Measurements from ENCODE around the gene NUSAP1. TPM values are rescaled to one million over a fixed set of nuclear protein-coding genes. Genes with fewer than 3 reads are reported as not detected.

The NUSAP1 gene
- total RNA-seq, 1 experiment from 2014 or later, result 158 TPM

DNA sequence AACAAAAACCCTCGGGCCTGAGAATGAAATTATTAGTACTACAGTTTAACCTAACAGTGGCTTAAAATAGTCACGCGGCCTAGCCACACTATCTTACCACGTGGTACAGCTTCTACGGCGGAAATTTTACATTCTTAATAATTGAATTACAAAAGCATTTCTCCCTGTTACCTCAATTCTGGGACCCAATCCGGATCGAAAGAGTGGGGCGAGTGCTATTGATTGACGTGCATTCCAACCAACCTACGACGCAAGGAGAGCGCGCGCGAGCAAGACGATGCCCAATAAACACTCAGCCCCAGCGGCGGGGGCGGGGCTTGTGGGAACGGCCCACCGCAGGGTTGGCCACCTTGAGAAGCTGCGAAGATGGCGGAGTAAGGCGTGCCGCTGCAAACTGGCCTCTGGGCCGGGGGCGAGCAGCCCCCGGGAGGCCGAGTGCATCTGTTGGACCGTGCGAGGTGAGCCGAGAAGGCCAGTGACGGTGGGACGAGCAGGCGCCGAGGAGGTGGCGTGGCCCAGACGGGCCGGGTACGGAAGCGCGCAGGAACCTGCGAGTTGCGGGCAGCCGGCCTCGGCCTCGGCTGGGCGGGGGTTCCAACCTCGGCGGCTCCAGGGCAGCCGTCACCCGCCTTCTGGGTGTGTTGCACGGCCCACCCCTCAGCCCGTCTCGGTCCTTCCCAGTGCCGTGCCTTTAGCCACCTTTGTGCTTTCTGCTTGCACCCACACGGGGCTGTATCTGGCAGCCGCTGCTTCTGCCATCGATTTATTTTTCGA, 48.8 kb upstream of the NUSAP1 start:
- Histone ChIP-seq H3K9ac (ENCODE audit: extremely low read depth, insufficient read length, low read length) (peak overlapping the region; percentile 98), H3K79me1 (ENCODE audit: insufficient read depth, low read depth, low read length, poor library complexity, severe bottlenecking) (peaks cover 7% of the 10 kb centered on the region), H4K5ac (ENCODE audit: insufficient read length, low read depth, low read length) (no peak overlapping the region), H3K23ac (ENCODE audit: insufficient read length, low read depth, low read length) (no peak overlapping the region), H4K8ac (replicated peaks; ENCODE audit: insufficient read length, low read depth, low read length) (no peak overlapping the region), H3K14ac (ENCODE audit: insufficient read depth, low read length) (peak overlapping the region; percentile 97), H2BK20ac (ENCODE audit: low read depth, low read length, poor library complexity, severe bottlenecking) (no peak overlapping the region), H2AFZ (ENCODE audit: low read length) (no peak overlapping the region), H3T11ph (ENCODE audit: low read length) (no peak overlapping the region), H4K20me1 (ENCODE audit: control insufficient read depth, insufficient read depth, insufficient read length) (no peaks in the 10 kb centered on the region), H3K27me3 (ENCODE audit: insufficient read depth, low read length) (no peaks in the 10 kb centered on the region), H3K79me2 (ENCODE audit: insufficient read depth, low read length) (peaks cover 8% of the 10 kb centered on the region; the same call in 1 of the 2 replicates), H3K18ac (ENCODE audit: insufficient read length, low read depth, low read length) (peak overlapping the region; percentile 96), H2BK15ac (ENCODE audit: low read depth, low read length) (no peak overlapping the region), H3K27ac (ENCODE audit: insufficient read length, low read depth, low read length) (peak overlapping the region; percentile 37), H2BK5ac (ENCODE audit: insufficient read length, low read length) (peak overlapping the region; percentile 82), H3K4me2 (ENCODE audit: insufficient read depth, insufficient read length, low read length) (peak overlapping the region; percentile 88), H3K23me2 (ENCODE audit: insufficient read length, low read depth, low read length, poor library complexity, severe bottlenecking) (peaks cover 8% of the 10 kb centered on the region), H3K56ac (ENCODE audit: insufficient read length, low read depth, low read length) (peak overlapping the region; percentile 86), H4K91ac (ENCODE audit: insufficient read length, low read depth, low read length) (peak overlapping the region; percentile 81), H2AK5ac (ENCODE audit: insufficient read length, low read length) (no peak overlapping the region), H3K4me1 (ENCODE audit: insufficient read depth, low read length) (peaks cover 2% of the 10 kb centered on the region; the same call in 1 of the 2 replicates), H3K9me3 (ENCODE audit: control insufficient read depth, low read depth, low read length) (no peaks in the 10 kb centered on the region), H2BK120ac (ENCODE audit: low read depth, low read length, poor library complexity, severe bottlenecking) (peak overlapping the region; percentile 89), H3K4ac (ENCODE audit: low read depth, low read length) (peak overlapping the region; percentile 34; the same call in 1 of the 2 replicates), H2BK12ac (ENCODE audit: insufficient read length, low read depth, low read length) (no peak overlapping the region)
- Mint-ChIP-seq H3K9me3 (no peaks in the 10 kb centered on the region; a peak in 1 of 5 replicates), H3K27me3 (ENCODE audit: low read depth) (no peaks in the 10 kb centered on the region), H3K27ac (peak overlapping the region; percentile 98 to 100 (median 99)), H3K36me3 (ENCODE audit: insufficient read depth in 1 of 3, low read depth in 3 of 3) (peaks cover 41 to 57% (median 51%) of the 10 kb centered on the region in 3 experiments), H3K4me1 (peaks cover 18 to 30% of the 10 kb centered on the region in 2 experiments), H3K4me3 (peak overlapping the region; percentile 97 to 98)
- peak; percentile 98 for DNase-seq
- no CpG with 5 or more reads among the region's 61 CpGs for WGBS (ENCODE audit: extremely low coverage, insufficient read length, low lambda C conversion rate)
- no peak for TF ChIP-seq CTCF (conservative IDR thresholded peaks at IDR 0.05)
